K562 (cell line): ENCODE results near the gene UBE2E1. TPM values are rescaled to one million over a fixed set of nuclear protein-coding genes. Genes with fewer than 3 reads are reported as not detected.

Source experiments
- ADNP ChIP-seq: fragments of 200-800 bp; sonication (Bioruptor generic); IDR thresholded peaks from 2 replicates; pipeline ENCODE4 v1.6.1; 2016; ENCODE audit warnings: missing genetic modification characterization, missing compliant biosample characterization
- ARID1B ChIP-seq: fragments of 450-650 bp; IDR thresholded peaks from 2 replicates; pipeline ENCODE4 v1.6.1; 2016; ENCODE audit warnings: antibody characterized with exemption, mild to moderate bottlenecking, inconsistent platforms
- ATF7 ChIP-seq: fragments of 450-650 bp; IDR thresholded peaks from 2 replicates; pipeline ENCODE4 v1.7.1; 2014; ENCODE audit warnings: mild to moderate bottlenecking, moderate library complexity
- CBX1 ChIP-seq: sonication (generic); IDR thresholded peaks from 2 replicates; pipeline ENCODE4 v1.6.1; 2016; ENCODE audit warnings: antibody characterized with exemption, low read depth, mild to moderate bottlenecking
- CCNT2 ChIP-seq: IDR thresholded peaks from 2 replicates; pipeline ENCODE4 v1.6.1; 2011; ENCODE audit warnings: borderline replicate concordance, low read depth, mild to moderate bottlenecking, moderate library complexity, mixed read lengths, low read length; ENCODE audit not compliant: insufficient read length; ENCODE audit errors: extremely low read depth
- CHD2 ChIP-seq: IDR thresholded peaks from 2 replicates; pipeline ENCODE4 v1.6.1; 2011; ENCODE audit warnings: low read depth, low read length
- DPF2 ChIP-seq: fragments of 450-650 bp; IDR thresholded peaks from 2 replicates; pipeline ENCODE4 v1.6.1; 2016
- HDAC1 ChIP-seq, 2 experiments: fragments of 450-650 bp; IDR thresholded peaks; 2 replicates each; pipeline ENCODE4 v1.6.1; 2016 to 2017; ENCODE audit warnings: inconsistent platforms in 1 of 2, mild to moderate bottlenecking in 1 of 2, moderate library complexity in 1 of 2
- MAZ ChIP-seq, 2 experiments: fragments of 450-650 bp in 1 of 2; sonication (generic) in 1 of 2; formaldehyde crosslinking; IDR thresholded peaks in 1 of 2; conservative IDR thresholded peaks in 1 of 2; 2 replicates each; pipeline versions ENCODE4 v1.4.0 to v1.5.0; 2020; ENCODE audit warnings: mild to moderate bottlenecking in 1 of 2, missing genetic modification reagents in 1 of 2
- NBN ChIP-seq: fragments of 450-650 bp; IDR thresholded peaks from 2 replicates; pipeline ENCODE4 v1.6.1; 2016; ENCODE audit warnings: low read depth, mild to moderate bottlenecking
- POLR2H ChIP-seq: IDR thresholded peaks from 2 replicates; pipeline ENCODE4 v1.6.1; 2016; ENCODE audit warnings: missing genetic modification characterization, low read depth, mild to moderate bottlenecking, control low read depth, missing compliant biosample characterization, moderate library complexity
- SAP30 ChIP-seq: fragments of 200-600 bp; sonication (generic); IDR thresholded peaks from 2 replicates; pipeline ENCODE4 v1.6.1; 2012; ENCODE audit warnings: borderline replicate concordance, low read depth, mild to moderate bottlenecking, moderate library complexity, low read length, control low read depth, inconsistent platforms; ENCODE audit not compliant: insufficient read depth, poor library complexity, severe bottlenecking
- SMARCA5 ChIP-seq: fragments of 450-650 bp; IDR thresholded peaks from 2 replicates; pipeline ENCODE4 v1.6.1; 2016
- SP1 ChIP-seq: sonication (generic); formaldehyde crosslinking; IDR thresholded peaks from 2 replicates; pipeline ENCODE4 v1.8.1; 2022; ENCODE audit warnings: mild to moderate bottlenecking, missing genetic modification reagents
- TEAD4 ChIP-seq, 2 experiments: sonication (generic) in 1 of 2; formaldehyde crosslinking in 1 of 2; IDR thresholded peaks; 2 replicates each; pipeline versions ENCODE4 v1.6.1 to v1.8.0; 2012 to 2022; ENCODE audit warnings: borderline replicate concordance in 1 of 2, inconsistent platforms in 1 of 2, low read length in 1 of 2, mild to moderate bottlenecking in 1 of 2, missing genetic modification reagents in 1 of 2
- YY1 ChIP-seq, 3 experiments: IDR thresholded peaks; 2 replicates each; pipeline ENCODE4 v1.6.1; 2011; ENCODE audit warnings: low read length in 2 of 3, mild to moderate bottlenecking in 2 of 3, moderate library complexity in 2 of 3, borderline replicate concordance in 1 of 3, control low read depth in 1 of 3, low read depth in 1 of 3; ENCODE audit not compliant: insufficient read depth in 3 of 3, insufficient replicate concordance in 2 of 3, control insufficient read depth in 1 of 3, insufficient read length in 1 of 3; ENCODE audit errors: extremely low read depth in 1 of 3
- ZEB2 ChIP-seq: fragments of 450-650 bp; IDR thresholded peaks from 2 replicates; pipeline ENCODE4 v1.6.1; 2016
- ZNF121 ChIP-seq: sonication (generic); formaldehyde crosslinking; conservative IDR thresholded peaks from 2 replicates; pipeline ENCODE4 v1.8.0; 2022; ENCODE audit warnings: missing genetic modification reagents
- ZNF551 ChIP-seq: fragments of 250-450 bp; sonication (Bioruptor Pico); IDR thresholded peaks from 2 replicates; pipeline ENCODE4 v1.5.0; 2021; ENCODE audit warnings: mild to moderate bottlenecking, moderate library complexity
- ZNF75A ChIP-seq: fragments of 450-650 bp; formaldehyde crosslinking; IDR thresholded peaks from 2 replicates; pipeline ENCODE4 v1.4.0; 2020; ENCODE audit warnings: mild to moderate bottlenecking
- ZNF76 ChIP-seq: fragments of 250-450 bp; sonication (Bioruptor Pico); IDR thresholded peaks from 2 replicates; pipeline ENCODE4 v1.4.0; 2020; ENCODE audit warnings: mild to moderate bottlenecking, moderate library complexity, borderline replicate concordance
- polyA plus RNA-seq, 8 experiments: library from polyadenylated mRNA; depleted of rRNA in 4 of 8; stranded (reverse) in 5 of 8; unstranded in 3 of 8; fragments of >200 nt; fragmentation: Nextera tagmentation in 2 of 8; fragmentation: Illumina TruSeq in 1 of 8; extraction: Ambion mirVana in 2 of 8; extraction: Trizol in 1 of 8; gene quantifications; 2 replicates each; pipeline versions ENCODE4 v1.2.1 to v1.2.3, GENCODE V29; 2011 to 2014; ENCODE audit warnings: inconsistent platforms in 1 of 8, missing spikeins in 1 of 8
- total RNA-seq, 7 experiments: library from RNA; depleted of rRNA in 6 of 7; stranded (reverse); fragments of >200 nt in 6 of 7; fragmentation: Illumina TruSeq in 2 of 7; extraction: Trizol in 2 of 7; gene quantifications; 2 replicates each; pipeline versions ENCODE4 v1.2.1 to v1.2.3, GENCODE V29; 2011 to 2021; ENCODE audit warnings: low replicate concordance in 1 of 7
- TF ChIP-seq, protein P1 (sequence below), 3 experiments: fragments of 200-800 bp in 1 of 3; sonication (Bioruptor generic) in 1 of 3; sonication (generic) in 1 of 3; formaldehyde crosslinking in 1 of 3; IDR thresholded peaks; 2 replicates each; pipeline versions ENCODE4 v1.6.1 to v1.8.0; 2016 to 2022; ENCODE audit warnings: mild to moderate bottlenecking in 2 of 3, missing compliant biosample characterization in 2 of 3, missing genetic modification characterization in 2 of 3, missing genetic modification reagents in 1 of 3
- TF ChIP-seq, protein P2 (sequence below): fragments of 250-450 bp; sonication (Bioruptor Pico); IDR thresholded peaks from 2 replicates; pipeline ENCODE4 v1.4.0; 2020
- TF ChIP-seq, protein P3 (sequence below): sonication (generic); formaldehyde crosslinking; IDR thresholded peaks from 2 replicates; pipeline ENCODE4 v1.8.1; 2023; ENCODE audit warnings: mild to moderate bottlenecking, missing genetic modification reagents, moderate library complexity
- TF ChIP-seq, protein P4 (sequence below), 2 experiments: fragments of 450-650 bp in 1 of 2; sonication (generic) in 1 of 2; formaldehyde crosslinking; conservative IDR thresholded peaks; 2 replicates each; pipeline versions ENCODE4 v1.4.0 to v1.8.1; 2020 to 2022; ENCODE audit warnings: mild to moderate bottlenecking in 1 of 2, missing genetic modification reagents in 1 of 2

The UBE2E1 gene
- total and polyA plus RNA-seq, 9 of the 15 experiments (the other 6 are each of a cell fraction or from before 2014, with no cell fraction given): 54.4 to 294 (median 165) TPM

DNA sequence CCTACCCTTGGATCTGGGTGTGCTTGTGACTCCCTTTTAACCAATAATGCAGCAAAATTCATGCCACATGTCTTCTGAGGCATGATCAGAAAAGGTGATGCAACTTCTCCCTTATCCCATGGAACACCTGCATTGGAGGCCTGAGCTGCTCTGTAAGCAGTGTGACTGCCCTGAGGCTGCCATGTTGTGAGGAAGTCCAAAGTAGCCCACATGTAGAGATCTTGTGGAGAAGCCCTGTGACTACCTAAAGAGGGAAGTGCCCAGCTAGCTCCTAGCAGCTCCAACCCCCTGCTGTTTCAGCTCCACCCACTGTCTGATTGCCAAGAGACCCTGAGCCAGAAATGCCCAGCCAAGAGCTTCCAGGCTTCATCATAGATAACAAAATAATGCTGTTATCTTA is 132.9 kb downstream of the UBE2E1 start (continued):
- TF ChIP-seq CCNT2 (no peak), CBX1 (no peak), ZNF551 (CRISPR knock-in tag) (no peak), POLR2H (tag) (no peak), DPF2 (peak; percentile 68; the same call in 1 of the 2 replicates), NBN (no peak), MAZ (CRISPR knock-in tag; conservative IDR thresholded peaks at IDR 0.05 in 1 of 2, IDR thresholded peaks at IDR 0.05 in 1 of 2) (no peak), CHD2 (no peak), ZNF75A (no peak), ZEB2 (no peak), YY1 (IDR thresholded peaks at IDR 0.05; ENCODE audit: borderline replicate concordance in 1 of 3, control insufficient read depth in 1 of 3, extremely low read depth in 1 of 3, insufficient read depth in 3 of 3, insufficient read length in 1 of 3, insufficient replicate concordance in 2 of 3, low read depth in 1 of 3, low read length in 2 of 3) (peak; percentile 34 to 90 (median 48)), ZNF121 (CRISPR knock-in tag) (no peak), SAP30 (no peak), ARID1B (peak; percentile 62), ADNP (tag) (no peak), ZNF76 (CRISPR knock-in tag) (no peak), HDAC1 (IDR thresholded peaks at IDR 0.05) (no peak), SP1 (CRISPR knock-in tag) (no peak), TEAD4 (IDR thresholded peaks at IDR 0.05; ENCODE audit: low read length) (peak; percentile 53; the same call in 1 of the 2 replicates), TEAD4 (CRISPR knock-in tag; IDR thresholded peaks at IDR 0.05; ENCODE audit: borderline replicate concordance) (no peak), SMARCA5 (no peak), ATF7 (peak; percentile 37; the same call in 1 of the 2 replicates)
- TF ChIP-seq, protein P1, sequence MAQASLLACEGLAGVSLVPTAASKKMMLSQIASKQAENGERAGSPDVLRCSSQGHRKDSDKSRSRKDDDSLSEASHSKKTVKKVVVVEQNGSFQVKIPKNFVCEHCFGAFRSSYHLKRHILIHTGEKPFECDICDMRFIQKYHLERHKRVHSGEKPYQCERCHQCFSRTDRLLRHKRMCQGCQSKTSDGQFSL (CRISPR knock-in tag; IDR thresholded peaks at IDR 0.05): no peak
- TF ChIP-seq, protein P1 (tag; IDR thresholded peaks at IDR 0.05): no peak
- TF ChIP-seq, protein P2, sequence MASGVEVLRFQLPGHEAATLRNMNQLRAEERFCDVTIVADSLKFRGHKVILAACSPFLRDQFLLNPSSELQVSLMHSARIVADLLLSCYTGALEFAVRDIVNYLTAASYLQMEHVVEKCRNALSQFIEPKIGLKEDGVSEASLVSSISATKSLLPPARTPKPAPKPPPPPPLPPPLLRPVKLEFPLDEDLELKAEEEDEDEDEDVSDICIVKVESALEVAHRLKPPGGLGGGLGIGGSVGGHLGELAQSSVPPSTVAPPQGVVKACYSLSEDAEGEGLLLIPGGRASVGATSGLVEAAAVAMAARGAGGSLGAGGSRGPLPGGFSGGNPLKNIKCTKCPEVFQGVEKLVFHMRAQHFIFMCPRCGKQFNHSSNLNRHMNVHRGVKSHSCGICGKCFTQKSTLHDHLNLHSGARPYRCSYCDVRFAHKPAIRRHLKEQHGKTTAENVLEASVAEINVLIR: no peak
- TF ChIP-seq, protein P3, sequence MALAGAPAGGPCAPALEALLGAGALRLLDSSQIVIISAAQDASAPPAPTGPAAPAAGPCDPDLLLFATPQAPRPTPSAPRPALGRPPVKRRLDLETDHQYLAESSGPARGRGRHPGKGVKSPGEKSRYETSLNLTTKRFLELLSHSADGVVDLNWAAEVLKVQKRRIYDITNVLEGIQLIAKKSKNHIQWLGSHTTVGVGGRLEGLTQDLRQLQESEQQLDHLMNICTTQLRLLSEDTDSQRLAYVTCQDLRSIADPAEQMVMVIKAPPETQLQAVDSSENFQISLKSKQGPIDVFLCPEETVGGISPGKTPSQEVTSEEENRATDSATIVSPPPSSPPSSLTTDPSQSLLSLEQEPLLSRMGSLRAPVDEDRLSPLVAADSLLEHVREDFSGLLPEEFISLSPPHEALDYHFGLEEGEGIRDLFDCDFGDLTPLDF (CRISPR knock-in tag): no peak
- TF ChIP-seq, protein P4, sequence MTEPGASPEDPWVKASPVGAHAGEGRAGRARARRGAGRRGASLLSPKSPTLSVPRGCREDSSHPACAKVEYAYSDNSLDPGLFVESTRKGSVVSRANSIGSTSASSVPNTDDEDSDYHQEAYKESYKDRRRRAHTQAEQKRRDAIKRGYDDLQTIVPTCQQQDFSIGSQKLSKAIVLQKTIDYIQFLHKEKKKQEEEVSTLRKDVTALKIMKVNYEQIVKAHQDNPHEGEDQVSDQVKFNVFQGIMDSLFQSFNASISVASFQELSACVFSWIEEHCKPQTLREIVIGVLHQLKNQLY (CRISPR knock-in tag; conservative IDR thresholded peaks at IDR 0.05): no peak
